ENCODE results near the gene EMILIN2. TPM values are rescaled to one million over a fixed set of nuclear protein-coding genes. Genes with fewer than 3 reads are reported as not detected.
"Not testable (repeated sequence)": the region's sequence is repeated elsewhere in the genome, so short reads cannot be mapped to it uniquely, and the experiment has no call there.

EMILIN2 gene
- total and polyA plus RNA-seq, 2 donors from 2014 or later, result 4.3 to 24.0 TPM

GRCh38 chr18:2825613-2826175 lies 21.1 kb upstream of the EMILIN2 start:
- no peak overlapping the region for H3K4me3 ChIP-seq (ENCODE audit: low read length in 3 of 3)
- H3K4me1 ChIP-seq (ENCODE audit: control insufficient read depth in 2 of 3, insufficient read depth in 2 of 3, low read depth in 1 of 3, low read length in 3 of 3), result no peaks in the 10 kb centered on the region
- no peak overlapping the region for H3K9ac ChIP-seq (ENCODE audit: low read length in 3 of 3)
- no peak overlapping the region for H3K27ac ChIP-seq (ENCODE audit: low read depth in 2 of 2, low read length in 2 of 2)
- TF ChIP-seq, protein P1, sequence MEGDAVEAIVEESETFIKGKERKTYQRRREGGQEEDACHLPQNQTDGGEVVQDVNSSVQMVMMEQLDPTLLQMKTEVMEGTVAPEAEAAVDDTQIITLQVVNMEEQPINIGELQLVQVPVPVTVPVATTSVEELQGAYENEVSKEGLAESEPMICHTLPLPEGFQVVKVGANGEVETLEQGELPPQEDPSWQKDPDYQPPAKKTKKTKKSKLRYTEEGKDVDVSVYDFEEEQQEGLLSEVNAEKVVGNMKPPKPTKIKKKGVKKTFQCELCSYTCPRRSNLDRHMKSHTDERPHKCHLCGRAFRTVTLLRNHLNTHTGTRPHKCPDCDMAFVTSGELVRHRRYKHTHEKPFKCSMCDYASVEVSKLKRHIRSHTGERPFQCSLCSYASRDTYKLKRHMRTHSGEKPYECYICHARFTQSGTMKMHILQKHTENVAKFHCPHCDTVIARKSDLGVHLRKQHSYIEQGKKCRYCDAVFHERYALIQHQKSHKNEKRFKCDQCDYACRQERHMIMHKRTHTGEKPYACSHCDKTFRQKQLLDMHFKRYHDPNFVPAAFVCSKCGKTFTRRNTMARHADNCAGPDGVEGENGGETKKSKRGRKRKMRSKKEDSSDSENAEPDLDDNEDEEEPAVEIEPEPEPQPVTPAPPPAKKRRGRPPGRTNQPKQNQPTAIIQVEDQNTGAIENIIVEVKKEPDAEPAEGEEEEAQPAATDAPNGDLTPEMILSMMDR (IDR thresholded peaks at IDR 0.05; ENCODE audit: borderline replicate concordance, extremely low read depth, insufficient read depth), result no peak
- H3K36me3 ChIP-seq (ENCODE audit: control insufficient read depth in 2 of 3, insufficient read depth in 3 of 3, low read length in 3 of 3), result no peaks in the 10 kb centered on the region
- intact Hi-C loops (cut with DNase I), result no loop called here
- FAIRE-seq (no peak), DNase-seq (no peak)
- no peaks in the 10 kb centered on the region for H3K27me3 ChIP-seq (ENCODE audit: control insufficient read depth, insufficient read depth, low read length)
- no peaks in the 10 kb centered on the region for H3K9me3 ChIP-seq (ENCODE audit: control insufficient read depth in 2 of 3, insufficient read depth in 1 of 3, low read length in 3 of 3)

DNA sequence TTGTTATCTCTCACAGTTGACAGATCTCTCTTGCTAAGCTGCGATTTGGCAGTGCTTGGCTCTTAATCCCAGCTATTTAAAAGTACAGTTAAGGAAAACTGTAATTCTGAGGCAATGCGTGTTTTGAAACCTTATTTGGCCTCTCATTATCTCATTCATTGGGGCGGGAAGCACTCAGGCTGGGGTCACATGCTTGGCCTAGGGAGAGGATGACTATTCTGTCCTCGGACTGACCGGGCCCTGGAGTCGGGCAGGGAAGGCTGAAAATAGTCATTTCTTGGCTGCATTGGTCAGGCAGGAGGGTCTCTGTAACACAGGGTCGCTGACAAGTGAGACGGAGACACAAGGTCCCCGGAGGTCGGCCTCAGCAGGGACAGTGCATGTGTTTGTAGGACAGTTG lies 20.2 kb upstream of the EMILIN2 start:
- H3K27ac ChIP-seq (ENCODE audit: low read depth in 2 of 2, low read length in 2 of 2), result no peak overlapping the region
- peak in 1 of 5 donors; percentile 88 for DNase-seq
- no peak for FAIRE-seq
- H3K9ac ChIP-seq (ENCODE audit: low read length in 3 of 3), result no peak overlapping the region
- no peak overlapping the region for H3K4me3 ChIP-seq (ENCODE audit: low read length in 3 of 3)
- no peaks in the 10 kb centered on the region for H3K9me3 ChIP-seq (ENCODE audit: control insufficient read depth in 2 of 3, insufficient read depth in 1 of 3, low read length in 3 of 3)
- no peaks in the 10 kb centered on the region for H3K36me3 ChIP-seq (ENCODE audit: control insufficient read depth in 2 of 3, insufficient read depth in 3 of 3, low read length in 3 of 3)
- H3K27me3 ChIP-seq (ENCODE audit: control insufficient read depth, insufficient read depth, low read length), result no peaks in the 10 kb centered on the region
- TF ChIP-seq, protein P1 (IDR thresholded peaks at IDR 0.05; ENCODE audit: borderline replicate concordance, extremely low read depth, insufficient read depth), result no peak
- intact Hi-C loops (cut with DNase I), result no loop called here
- no peaks in the 10 kb centered on the region for H3K4me1 ChIP-seq (ENCODE audit: control insufficient read depth in 2 of 3, insufficient read depth in 2 of 3, low read depth in 1 of 3, low read length in 3 of 3)

- H3K9me3 ChIP-seq (ENCODE audit: control insufficient read depth in 2 of 3, insufficient read depth in 1 of 3, low read length in 3 of 3), result no peaks in the 10 kb centered on the region
- DNase-seq (no peak), FAIRE-seq (no peak)
- H3K27ac ChIP-seq (ENCODE audit: low read depth in 2 of 2, low read length in 2 of 2), result no peak overlapping the region
- no peak overlapping the region for H3K9ac ChIP-seq (ENCODE audit: low read length in 3 of 3)
- TF ChIP-seq, protein P1 (IDR thresholded peaks at IDR 0.05; ENCODE audit: borderline replicate concordance, extremely low read depth, insufficient read depth), result no peak
- H3K4me3 ChIP-seq (ENCODE audit: low read length in 3 of 3), result no peak overlapping the region
- H3K27me3 ChIP-seq (ENCODE audit: control insufficient read depth, insufficient read depth, low read length), result no peaks in the 10 kb centered on the region
- intact Hi-C loops (cut with DNase I), result no loop called here
- no peaks in the 10 kb centered on the region for H3K36me3 ChIP-seq (ENCODE audit: control insufficient read depth in 2 of 3, insufficient read depth in 3 of 3, low read length in 3 of 3)
- no peaks in the 10 kb centered on the region for H3K4me1 ChIP-seq (ENCODE audit: control insufficient read depth in 2 of 3, insufficient read depth in 2 of 3, low read depth in 1 of 3, low read length in 3 of 3)
Measured at GRCh38 chr18:2827061-2827460, 19.7 kb upstream of the EMILIN2 start.

GRCh38 chr18:2836118-2836517 lies 10.7 kb upstream of the EMILIN2 start:
- H3K9me3 ChIP-seq (ENCODE audit: control insufficient read depth in 2 of 3, insufficient read depth in 1 of 3, low read length in 3 of 3); H3K4me3 ChIP-seq (ENCODE audit: low read length in 3 of 3); intact Hi-C loops (cut with DNase I); H3K9ac ChIP-seq (ENCODE audit: low read length in 3 of 3); H3K36me3 ChIP-seq (ENCODE audit: control insufficient read depth in 2 of 3, insufficient read depth in 3 of 3, low read length in 3 of 3); FAIRE-seq; DNase-seq; H3K27me3 ChIP-seq (ENCODE audit: control insufficient read depth, insufficient read depth, low read length); H3K27ac ChIP-seq (ENCODE audit: low read depth in 2 of 2, low read length in 2 of 2); H3K4me1 ChIP-seq (ENCODE audit: control insufficient read depth in 2 of 3, insufficient read depth in 2 of 3, low read depth in 1 of 3, low read length in 3 of 3): not testable (repeated sequence)

DNA sequence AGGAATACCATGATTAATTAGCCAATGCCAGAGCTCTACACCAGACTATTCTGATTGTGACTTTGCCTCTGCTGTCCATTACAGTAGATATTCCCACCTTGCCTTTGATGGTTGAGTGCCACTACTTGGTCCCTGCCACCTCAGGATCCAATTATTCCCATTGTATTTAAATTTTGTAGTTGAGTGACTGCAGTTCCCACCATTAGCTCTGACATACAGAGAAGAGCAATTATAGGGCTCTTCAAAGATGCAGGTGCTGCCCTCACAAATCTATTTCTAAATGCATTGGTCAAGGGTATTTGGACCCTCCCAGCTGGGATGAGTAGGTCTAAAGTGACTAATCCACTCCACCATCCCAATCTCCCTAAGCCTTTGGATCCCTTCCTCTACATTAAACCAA lies 9.5 kb upstream of the EMILIN2 start:
- H3K4me3 ChIP-seq (ENCODE audit: low read length in 3 of 3); H3K9me3 ChIP-seq (ENCODE audit: control insufficient read depth in 2 of 3, insufficient read depth in 1 of 3, low read length in 3 of 3); H3K9ac ChIP-seq (ENCODE audit: low read length in 3 of 3); H3K27me3 ChIP-seq (ENCODE audit: control insufficient read depth, insufficient read depth, low read length); H3K36me3 ChIP-seq (ENCODE audit: control insufficient read depth in 2 of 3, insufficient read depth in 3 of 3, low read length in 3 of 3); H3K27ac ChIP-seq (ENCODE audit: low read depth in 2 of 2, low read length in 2 of 2); intact Hi-C loops (cut with DNase I); FAIRE-seq; H3K4me1 ChIP-seq (ENCODE audit: control insufficient read depth in 2 of 3, insufficient read depth in 2 of 3, low read depth in 1 of 3, low read length in 3 of 3); DNase-seq: not testable (repeated sequence)
